GM23338 (cell line): ENCODE data around the gene MAST3. TPM values are rescaled to one million over a fixed set of nuclear protein-coding genes. Genes with fewer than 3 reads are reported as not detected.

Source experiments
- ATAC-seq: fragments of 200-7000 bp; cut with Tn5 transposase; 3 replicates; pipeline ENCODE4 v1.9.1; 2020
- DNase-seq: peaks from one replicate; pipeline ENCODE4 v3.0.0-alpha.2; 2015; ENCODE audit warnings: low spot score
- H2AFZ ChIP-seq: fragments of 200-600 bp; sonication (generic); 2 replicates; pipeline ENCODE4 v1.8.0; 2016; ENCODE audit warnings: antibody characterized with exemption, mild to moderate bottlenecking, moderate library complexity
- H3F3A ChIP-seq: fragments of 200-600 bp; sonication (generic); replicated peaks from 2 replicates; pipeline ENCODE4 v1.8.0; 2017; ENCODE audit warnings: antibody characterized with exemption, mixed run types, low read depth
- H3K27ac ChIP-seq: fragments of 200-600 bp; sonication (generic); 2 replicates; pipeline ENCODE4 v1.6.1; 2016; ENCODE audit warnings: low read depth
- H3K27me3 ChIP-seq: fragments of 200-600 bp; sonication (generic); 2 replicates; pipeline ENCODE4 v1.8.0; 2016; ENCODE audit warnings: mild to moderate bottlenecking, mixed run types, moderate library complexity; ENCODE audit not compliant: insufficient read depth
- H3K36me3 ChIP-seq: fragments of 200-600 bp; sonication (generic); 2 replicates; pipeline ENCODE4 v1.8.0; 2016; ENCODE audit warnings: mild to moderate bottlenecking; ENCODE audit not compliant: insufficient read depth
- H3K4me1 ChIP-seq: fragments of 200-600 bp; sonication (generic); 2 replicates; pipeline ENCODE4 v1.8.0; 2016; ENCODE audit warnings: mild to moderate bottlenecking, moderate library complexity; ENCODE audit not compliant: insufficient read depth
- H3K4me2 ChIP-seq: fragments of 200-600 bp; sonication (generic); 2 replicates; pipeline ENCODE4 v1.7.1; 2017; ENCODE audit warnings: mixed run types
- H3K4me3 ChIP-seq: fragments of 200-600 bp; sonication (generic); 2 replicates; pipeline ENCODE4 v1.6.1; 2016; ENCODE audit warnings: mixed run types
- H3K79me2 ChIP-seq: fragments of 200-600 bp; sonication (generic); replicated peaks from 2 replicates; pipeline ENCODE4 v1.8.0; 2017; ENCODE audit warnings: mild to moderate bottlenecking; ENCODE audit not compliant: insufficient read depth
- H3K9me2 ChIP-seq: fragments of 200-600 bp; sonication (generic); 2 replicates; pipeline ENCODE4 v1.8.0; 2017; ENCODE audit not compliant: insufficient read depth
- H4K20me1 ChIP-seq: fragments of 200-600 bp; sonication (generic); replicated peaks from 2 replicates; pipeline ENCODE4 v1.8.0; 2017; ENCODE audit warnings: mild to moderate bottlenecking; ENCODE audit not compliant: insufficient read depth
- H3K27ac Mint-ChIP-seq: 2 replicates; pipeline ENCODE4 v1.8.0; 2020; ENCODE audit warnings: inconsistent platforms, mild to moderate bottlenecking, moderate library complexity, mixed read lengths
- H3K27me3 Mint-ChIP-seq: 3 replicates; pipeline ENCODE4 v1.8.0; 2022; ENCODE audit warnings: low read depth, mild to moderate bottlenecking, moderate library complexity, mixed read lengths, inconsistent platforms; ENCODE audit not compliant: insufficient read depth, poor library complexity
- H3K36me3 Mint-ChIP-seq: 3 replicates; pipeline ENCODE4 v1.8.0; 2021; ENCODE audit warnings: low read depth, mild to moderate bottlenecking, inconsistent platforms, moderate library complexity, mixed read lengths
- H3K4me1 Mint-ChIP-seq: 3 replicates; pipeline ENCODE4 v1.8.0; 2020; ENCODE audit warnings: mild to moderate bottlenecking, inconsistent platforms, mixed read lengths
- H3K4me3 Mint-ChIP-seq: 3 replicates; pipeline ENCODE4 v1.8.0; 2021; ENCODE audit warnings: moderate library complexity, mild to moderate bottlenecking, inconsistent platforms, mixed read lengths
- H3K9me3 Mint-ChIP-seq: 3 replicates; pipeline ENCODE4 v1.8.0; 2020; ENCODE audit warnings: moderate library complexity, mild to moderate bottlenecking, inconsistent platforms, mixed read lengths
- CREB1 ChIP-seq: fragments of 250-450 bp; sonication (Bioruptor Pico); IDR thresholded peaks from 2 replicates; pipeline ENCODE4 v1.5.0; 2020; ENCODE audit warnings: low read depth, mild to moderate bottlenecking, moderate library complexity
- CTCF ChIP-seq, 2 experiments: fragments of 200-600 bp in 1 of 2; sonication (generic) in 1 of 2; conservative IDR thresholded peaks; 2 replicates each; pipeline versions ENCODE4 v1.5.1 to v1.6.1; 2016 to 2017; ENCODE audit warnings: antibody characterized with exemption in 2 of 2, low read depth in 2 of 2, mild to moderate bottlenecking in 2 of 2, moderate library complexity in 1 of 2
- ETS1 ChIP-seq: IDR thresholded peaks from 2 replicates; pipeline ENCODE4 v1.6.1; 2016; ENCODE audit warnings: antibody characterized with exemption
- EZH2 ChIP-seq: fragments of 200-600 bp; sonication (generic); IDR thresholded peaks from one replicate; pipeline ENCODE4 v1.8.0; 2017; ENCODE audit warnings: antibody characterized with exemption, mild to moderate bottlenecking, low read depth; ENCODE audit not compliant: unreplicated experiment
- EZH2phosphoT487 ChIP-seq: fragments of 200-600 bp; sonication (generic); IDR thresholded peaks from one replicate; pipeline ENCODE4 v1.8.1; 2018; ENCODE audit warnings: antibody characterized with exemption; ENCODE audit not compliant: unreplicated experiment
- JUNB ChIP-seq: IDR thresholded peaks from one replicate; pipeline ENCODE4 v1.6.1; 2016; ENCODE audit warnings: antibody characterized with exemption; ENCODE audit not compliant: unreplicated experiment
- NANOG ChIP-seq: IDR thresholded peaks from 2 replicates; pipeline ENCODE4 v1.6.1; 2016; ENCODE audit warnings: antibody characterized with exemption, borderline replicate concordance
- POLR2AphosphoS5 ChIP-seq: IDR thresholded peaks from 2 replicates; pipeline ENCODE4 v1.6.1; 2016; ENCODE audit warnings: antibody characterized with exemption, low read depth
- REST ChIP-seq: IDR thresholded peaks from one replicate; pipeline ENCODE4 v1.6.1; 2018; ENCODE audit warnings: antibody characterized with exemption; ENCODE audit not compliant: unreplicated experiment
- STAT1 ChIP-seq: IDR thresholded peaks from one replicate; pipeline ENCODE4 v1.6.1; 2016; ENCODE audit warnings: antibody characterized with exemption; ENCODE audit not compliant: unreplicated experiment
- ZNF114 ChIP-seq: fragments of 250-450 bp; sonication (Bioruptor Pico); IDR thresholded peaks from 2 replicates; pipeline ENCODE4 v1.5.0; 2020; ENCODE audit warnings: mild to moderate bottlenecking, moderate library complexity
- ZNF331 ChIP-seq: fragments of 250-450 bp; sonication (Bioruptor Pico); IDR thresholded peaks from 2 replicates; pipeline ENCODE4 v1.5.0; 2020; ENCODE audit warnings: low read depth, mild to moderate bottlenecking, moderate library complexity
- ZNF462 ChIP-seq: fragments of 250-450 bp; sonication (Bioruptor Pico); IDR thresholded peaks from 2 replicates; pipeline ENCODE4 v1.5.0; 2020; ENCODE audit warnings: mild to moderate bottlenecking, moderate library complexity
- polyA plus RNA-seq: library from polyadenylated mRNA; unstranded; fragments of >200 nt; fragmentation: Nextera tagmentation; extraction: Ambion mirVana; gene quantifications from 2 replicates; pipeline ENCODE4 v1.2.1, GENCODE V29; 2016
- total RNA-seq: library from RNA; depleted of rRNA; stranded (reverse); fragments of >200 nt; shearing (Covaris generic); gene quantifications from 2 replicates; pipeline ENCODE4 v1.2.3, GENCODE V29; 2014

Gene MAST3
- total and polyA plus RNA-seq, 2 experiments from 2014 or later: 5.6 to 8.8 TPM

- DNase-seq (no peak), ATAC-seq (no peak)
- Histone ChIP-seq H3K79me2 (no peaks in the 10 kb centered on the region), H3K27me3 (no peaks in the 10 kb centered on the region), H4K20me1 (no peaks in the 10 kb centered on the region), H2AFZ (no peak overlapping the region), H3K4me2 (no peak overlapping the region), H3K4me3 (no peak overlapping the region), H3F3A (0 out of 2 replicates have a peak, but pooled peaks cover 5% of the 10 kb centered on the region), H3K4me1 (no peaks in the 10 kb centered on the region), H3K36me3 (no peaks in the 10 kb centered on the region), H3K9me2 (no peaks in the 10 kb centered on the region), H3K27ac (no peak overlapping the region)
- no peak for TF ChIP-seq ZNF331 (CRISPR knock-in tag)
- no peak for TF ChIP-seq EZH2phosphoT487
- no peak for TF ChIP-seq NANOG
- no peak for TF ChIP-seq POLR2AphosphoS5
- TF ChIP-seq CTCF (conservative IDR thresholded peaks at IDR 0.05; ENCODE audit: low read depth in 2 of 2): no peak
- TF ChIP-seq CREB1: no peak
- TF ChIP-seq ZNF114: no peak
- TF ChIP-seq ZNF462 (CRISPR knock-in tag): no peak
- TF ChIP-seq JUNB: no peak
- no peak for TF ChIP-seq REST
- TF ChIP-seq EZH2: no peak
- no peak for TF ChIP-seq STAT1
- TF ChIP-seq ETS1: no peak
- Mint-ChIP-seq H3K36me3 (no peaks in the 10 kb centered on the region; the same call in 2 of the 3 replicates), H3K4me3 (no peak overlapping the region), H3K9me3 (no peaks in the 10 kb centered on the region), H3K27me3 (peaks cover 18% of the 10 kb centered on the region), H3K4me1 (no peaks in the 10 kb centered on the region), H3K27ac (no peak overlapping the region)
These were observed 43.9 kb upstream of the MAST3 start for GRCh38 chr19:18053576-18054219.
